Breast epithelium (tissue), 4 donors: ENCODE data around the gene NHLRC1. TPM values are rescaled to one million over a fixed set of nuclear protein-coding genes. Genes with fewer than 3 reads are reported as not detected.

Experiments
- DNase-seq, 2 donors: peaks; one replicate each; pipeline ENCODE4 v3.0.0-alpha.2; 2019; ENCODE audit warnings: low spot score in 2 of 2
- H3K27ac ChIP-seq, 2 donors: fragments of 200-600 bp; sonication (generic) in 1 of 2; one replicate each; pipeline ENCODE4 v1.5.1; 2016 to 2019; ENCODE audit warnings: mild to moderate bottlenecking in 1 of 2
- H3K27me3 ChIP-seq, 2 donors: fragments of 200-600 bp; sonication (generic) in 1 of 2; one replicate each; pipeline versions ENCODE4 v1.5.1 to v1.6.0; 2017 to 2019; ENCODE audit warnings: control low read depth in 1 of 2, mild to moderate bottlenecking in 1 of 2
- H3K36me3 ChIP-seq: fragments of 200-600 bp; one replicate; pipeline ENCODE4 v1.5.1; 2019
- H3K4me1 ChIP-seq, 2 donors: fragments of 200-600 bp; sonication (generic); one replicate each; pipeline ENCODE4 v1.5.1; 2016 to 2019; ENCODE audit warnings: control low read depth in 1 of 2
- H3K4me3 ChIP-seq, 3 donors: fragments of 200-600 bp; sonication (generic); 1 replicate in 2 of 3; 2 replicates in 1 of 3; pipeline ENCODE4 v1.5.1; 2016 to 2019; ENCODE audit warnings: mild to moderate bottlenecking in 3 of 3, moderate library complexity in 2 of 3
- H3K9me3 ChIP-seq, 2 donors: fragments of 200-600 bp; sonication (generic) in 1 of 2; one replicate each; pipeline ENCODE4 v1.5.1; 2016 to 2019; ENCODE audit warnings: control low read depth in 1 of 2
- POLR2A ChIP-seq: fragments of 450-650 bp; IDR thresholded peaks from one replicate; pipeline ENCODE4 v1.6.1; 2016; ENCODE audit warnings: antibody characterized with exemption, mild to moderate bottlenecking, moderate library complexity
- POLR2AphosphoS5 ChIP-seq, 3 donors: sonication (generic); formaldehyde crosslinking; IDR thresholded peaks; one replicate each; pipeline ENCODE4 v1.6.1; 2017; ENCODE audit warnings: antibody characterized with exemption in 3 of 3
- intact Hi-C: fragments of 100-400 bp; cut with DNase I; formaldehyde crosslinking; loops from one replicate; pipeline ENCODE4 v1.15.1; 2023; ENCODE audit warnings: low total_unique reads
- total RNA-seq, 3 donors: library from RNA; depleted of rRNA; stranded (reverse); fragments of >200 nt; gene quantifications; one replicate each; pipeline ENCODE4 v1.1.0, GENCODE V29; 2016
- TF ChIP-seq, protein P1 (sequence below), 3 donors: fragments of 450-650 bp; IDR thresholded peaks; one replicate each; pipeline ENCODE4 v1.5.1; 2016 to 2017; ENCODE audit warnings: antibody characterized with exemption in 3 of 3, mild to moderate bottlenecking in 3 of 3, moderate library complexity in 3 of 3

NHLRC1 gene
- total RNA-seq, 3 donors from 2014 or later, result 2.0 to 3.2 (median 2.7) TPM

GRCh38 chr6:18078866-18079265 lies 43.6 kb downstream of the NHLRC1 start:
- intact Hi-C loops, result no loop called here
- Histone ChIP-seq H3K27me3 (no peaks in the 10 kb centered on the region), H3K9me3 (no peaks in the 10 kb centered on the region), H3K27ac (no peak overlapping the region), H3K36me3 (no peaks in the 10 kb centered on the region), H3K4me3 (no peak overlapping the region), H3K4me1 (no peaks in the 10 kb centered on the region)
- no peak for DNase-seq
- TF ChIP-seq POLR2A (no peak), POLR2AphosphoS5 (IDR thresholded peaks at IDR 0.05) (no peak)
- TF ChIP-seq, protein P1, sequence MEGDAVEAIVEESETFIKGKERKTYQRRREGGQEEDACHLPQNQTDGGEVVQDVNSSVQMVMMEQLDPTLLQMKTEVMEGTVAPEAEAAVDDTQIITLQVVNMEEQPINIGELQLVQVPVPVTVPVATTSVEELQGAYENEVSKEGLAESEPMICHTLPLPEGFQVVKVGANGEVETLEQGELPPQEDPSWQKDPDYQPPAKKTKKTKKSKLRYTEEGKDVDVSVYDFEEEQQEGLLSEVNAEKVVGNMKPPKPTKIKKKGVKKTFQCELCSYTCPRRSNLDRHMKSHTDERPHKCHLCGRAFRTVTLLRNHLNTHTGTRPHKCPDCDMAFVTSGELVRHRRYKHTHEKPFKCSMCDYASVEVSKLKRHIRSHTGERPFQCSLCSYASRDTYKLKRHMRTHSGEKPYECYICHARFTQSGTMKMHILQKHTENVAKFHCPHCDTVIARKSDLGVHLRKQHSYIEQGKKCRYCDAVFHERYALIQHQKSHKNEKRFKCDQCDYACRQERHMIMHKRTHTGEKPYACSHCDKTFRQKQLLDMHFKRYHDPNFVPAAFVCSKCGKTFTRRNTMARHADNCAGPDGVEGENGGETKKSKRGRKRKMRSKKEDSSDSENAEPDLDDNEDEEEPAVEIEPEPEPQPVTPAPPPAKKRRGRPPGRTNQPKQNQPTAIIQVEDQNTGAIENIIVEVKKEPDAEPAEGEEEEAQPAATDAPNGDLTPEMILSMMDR (IDR thresholded peaks at IDR 0.05), result no peak

GRCh38 chr6:18076231-18076630 lies 46.2 kb downstream of the NHLRC1 start:
- Histone ChIP-seq H3K27me3 (no peaks in the 10 kb centered on the region), H3K27ac (no peak overlapping the region), H3K4me1 (no peaks in the 10 kb centered on the region), H3K36me3 (no peaks in the 10 kb centered on the region), H3K4me3 (no peak overlapping the region), H3K9me3 (no peaks in the 10 kb centered on the region)
- TF ChIP-seq POLR2AphosphoS5 (IDR thresholded peaks at IDR 0.05), result no peak
- TF ChIP-seq POLR2A, result no peak
- TF ChIP-seq, protein P1 (IDR thresholded peaks at IDR 0.05), result no peak
- no peak for DNase-seq
- intact Hi-C loops, result no loop called here

DNA sequence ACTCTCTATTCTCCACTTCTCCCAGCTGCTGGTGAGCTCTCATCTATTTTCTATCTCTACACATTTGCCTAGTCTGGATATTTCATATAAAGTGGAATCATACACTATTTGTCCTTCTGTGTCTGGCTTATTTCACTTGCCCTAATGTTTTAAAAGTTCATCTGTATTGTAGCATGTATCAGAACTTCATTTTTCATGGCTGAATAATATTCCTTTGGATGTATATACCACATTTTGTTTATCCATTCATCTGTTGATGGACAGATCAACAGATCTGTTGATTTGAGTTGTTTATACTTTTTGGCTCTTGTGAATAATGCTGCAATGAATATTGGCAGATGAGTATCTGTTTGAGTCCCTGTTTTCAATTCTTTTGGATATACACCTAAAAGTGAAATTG lies 49.6 kb downstream of the NHLRC1 start:
- Histone ChIP-seq H3K4me3 (no peak overlapping the region), H3K4me1 (no peaks in the 10 kb centered on the region), H3K9me3 (no peaks in the 10 kb centered on the region), H3K36me3 (no peaks in the 10 kb centered on the region), H3K27me3 (no peaks in the 10 kb centered on the region), H3K27ac (no peak overlapping the region)
- no peak for DNase-seq
- TF ChIP-seq POLR2AphosphoS5 (IDR thresholded peaks at IDR 0.05) (no peak), POLR2A (no peak)
- TF ChIP-seq, protein P1 (IDR thresholded peaks at IDR 0.05), result no peak
- intact Hi-C loops, result no loop called here

GRCh38 chr6:18070486-18070885 lies 52.0 kb downstream of the NHLRC1 start:
- H3K9me3 ChIP-seq, result no peaks in the 10 kb centered on the region
- no peaks in the 10 kb centered on the region for H3K27me3 ChIP-seq
- intact Hi-C loops, result no loop called here
- no peak overlapping the region for H3K27ac ChIP-seq
- H3K4me1 ChIP-seq, result no peaks in the 10 kb centered on the region
- TF ChIP-seq POLR2AphosphoS5 (IDR thresholded peaks at IDR 0.05) (no peak), POLR2A (no peak)
- TF ChIP-seq, protein P1 (IDR thresholded peaks at IDR 0.05), result no peak
- no peak for DNase-seq
- H3K36me3 ChIP-seq, result no peaks in the 10 kb centered on the region
- H3K4me3 ChIP-seq, result no peak overlapping the region

Other genes starting within 250 kb of the NHLRC1 start
- gene KIF13A, start 135.0 kb downstream of the NHLRC1 start, total RNA-seq, result 10 to 100 TPM; 40.0 to 60.4 (median 49.6) TPM
- gene TPMT, start 32.4 kb upstream of the NHLRC1 start, total RNA-seq, result 10 to 100 TPM in 1 of 3 donors, 1 to 10 TPM in 2; 5.6 to 10.2 (median 8.9) TPM
- gene KDM1B, start 32.7 kb upstream of the NHLRC1 start, total RNA-seq, result 10 to 100 TPM; 14.4 to 18.6 (median 16.2) TPM
- gene DEK, start 141.9 kb upstream of the NHLRC1 start, total RNA-seq, result 100 to 1,000 TPM; 107 to 162 (median 125) TPM